Measurements from ENCODE around the gene S100G.
"Not testable (repeated sequence)": the region's sequence is repeated elsewhere in the genome, so short reads cannot be mapped to it uniquely, and the experiment has no call there.

The S100G gene

DNA sequence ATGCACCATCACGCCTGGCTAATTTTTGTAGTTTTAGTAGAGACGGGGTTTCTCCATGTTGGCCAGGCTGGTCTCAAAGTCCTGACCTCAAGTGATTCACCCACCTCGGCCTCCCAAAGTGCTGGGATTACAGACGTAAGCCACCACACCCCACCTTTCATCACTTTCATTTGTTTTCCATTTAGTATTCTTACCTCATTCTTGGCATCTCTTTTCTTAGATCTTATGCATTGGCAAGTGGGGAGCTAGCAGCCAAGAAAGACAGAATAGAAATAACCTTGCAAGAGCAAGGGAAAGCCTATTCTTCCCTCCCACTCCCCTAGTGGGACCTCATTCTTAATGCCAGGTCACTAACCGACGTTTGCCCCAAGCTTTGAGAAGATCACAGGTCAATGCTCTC is 21.4 kb upstream of the S100G start:
- not testable (repeated sequence) for H3K4me1 ChIP-seq (ENCODE audit: control insufficient read depth, insufficient read depth, low read length); H3K9me3 ChIP-seq (replicated peaks; ENCODE audit: low read length)

DNA sequence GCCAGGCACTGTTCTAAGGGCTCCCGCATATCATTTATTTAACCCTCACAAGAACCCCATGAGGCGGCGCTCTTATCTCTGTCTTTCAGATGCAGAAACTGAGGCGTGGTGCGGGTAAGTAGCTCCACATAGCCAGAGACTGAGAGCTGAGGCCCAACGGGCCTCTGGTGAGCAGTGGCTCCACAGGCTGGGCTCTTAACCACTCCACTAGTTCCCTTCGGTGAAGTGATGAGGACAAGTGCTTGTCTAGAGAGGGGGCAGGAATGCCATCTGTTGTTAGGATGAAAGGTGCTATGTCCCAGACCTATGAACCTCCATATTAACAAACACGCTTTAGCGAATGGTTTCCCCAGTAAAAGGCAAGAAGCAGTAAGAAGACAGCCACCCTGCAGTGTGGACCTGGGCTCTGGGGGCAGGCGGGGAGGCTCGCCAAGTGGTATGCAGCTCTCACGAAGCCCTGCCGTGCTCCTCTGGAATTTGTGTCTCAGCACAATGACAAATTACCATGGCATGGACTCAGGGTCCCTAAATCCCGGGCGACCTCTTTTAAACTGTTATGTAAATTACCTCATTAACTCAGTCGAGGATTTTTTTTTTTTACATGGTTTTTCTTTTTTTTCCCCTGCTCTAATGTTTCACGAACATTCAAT is 20.9 kb upstream of the S100G start:
- Histone ChIP-seq H3K4me1 (ENCODE audit: control insufficient read depth, insufficient read depth, low read length) (no peaks in the 10 kb centered on the region), H3K9ac (ENCODE audit: low read depth, low read length) (no peak overlapping the region), H3K9me3 (replicated peaks; ENCODE audit: low read length) (no peaks in the 10 kb centered on the region), H3K27me3 (ENCODE audit: control insufficient read depth, insufficient read depth, low read length) (no peaks in the 10 kb centered on the region), H3K4me3 (ENCODE audit: low read length) (no peak overlapping the region), H3K4me2 (ENCODE audit: low read length) (no peak overlapping the region), H3K36me3 (ENCODE audit: insufficient read depth, low read length) (no peaks in the 10 kb centered on the region)

More for the DNA sequence above, 21.4 kb upstream of the S100G start:
- H3K36me3 ChIP-seq (ENCODE audit: insufficient read depth, low read length); H3K27me3 ChIP-seq (ENCODE audit: control insufficient read depth, insufficient read depth, low read length); H3K4me3 ChIP-seq (ENCODE audit: low read length); H3K9ac ChIP-seq (ENCODE audit: low read depth, low read length); H3K4me2 ChIP-seq (ENCODE audit: low read length): not testable (repeated sequence)

DNA sequence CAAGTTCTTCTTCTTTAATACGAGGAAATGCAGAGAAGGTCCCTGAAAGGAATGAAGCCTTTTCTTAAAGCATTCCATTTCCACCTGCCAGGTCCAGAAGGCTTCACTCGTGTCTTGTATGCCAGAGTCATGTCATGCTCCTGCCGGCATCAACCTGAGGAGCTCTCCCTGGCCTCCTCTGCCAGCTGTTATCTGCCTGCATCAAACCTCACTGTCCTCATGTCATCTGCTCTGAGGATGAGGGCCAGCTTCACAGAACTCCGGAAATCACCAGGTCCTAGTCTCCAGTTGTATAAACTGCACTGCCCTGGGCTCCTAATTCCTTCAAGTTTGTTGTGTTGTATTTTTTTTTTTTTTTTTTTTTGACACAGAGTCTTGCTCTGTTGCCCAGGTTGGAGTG is 20.0 kb upstream of the S100G start:
- no peak overlapping the region for H3K9ac ChIP-seq (ENCODE audit: low read depth, low read length)
- no peaks in the 10 kb centered on the region for H3K4me1 ChIP-seq (ENCODE audit: control insufficient read depth, insufficient read depth, low read length)
- H3K9me3 ChIP-seq (replicated peaks; ENCODE audit: low read length) = no peaks in the 10 kb centered on the region
- no peak overlapping the region for H3K4me2 ChIP-seq (ENCODE audit: low read length)
- H3K4me3 ChIP-seq (ENCODE audit: low read length) = no peak overlapping the region
- no peaks in the 10 kb centered on the region for H3K27me3 ChIP-seq (ENCODE audit: control insufficient read depth, insufficient read depth, low read length)
- no peaks in the 10 kb centered on the region for H3K36me3 ChIP-seq (ENCODE audit: insufficient read depth, low read length)

DNA sequence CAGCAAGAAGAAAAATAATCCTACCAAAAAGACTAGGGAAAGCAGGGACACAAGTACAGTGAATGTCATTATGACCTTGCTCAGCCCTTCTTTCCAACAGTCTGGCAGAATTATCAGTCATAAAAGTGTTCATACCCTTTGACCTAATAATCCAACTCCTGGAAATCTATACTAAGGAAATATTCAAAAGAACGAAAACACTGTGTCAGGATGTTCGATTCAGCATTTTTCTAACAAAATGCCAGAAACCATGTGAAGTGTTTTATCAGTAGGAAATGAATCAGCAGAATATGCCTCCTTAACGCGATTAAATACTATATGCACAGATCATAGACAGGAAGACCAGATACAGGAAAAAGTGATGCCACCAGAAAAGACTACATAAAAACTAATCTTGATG is 16.2 kb upstream of the S100G start:
- no peak overlapping the region for H3K9ac ChIP-seq (ENCODE audit: low read depth, low read length)
- H3K4me2 ChIP-seq (ENCODE audit: low read length) = no peak overlapping the region
- H3K36me3 ChIP-seq (ENCODE audit: insufficient read depth, low read length) = no peaks in the 10 kb centered on the region
- no peaks in the 10 kb centered on the region for H3K9me3 ChIP-seq (replicated peaks; ENCODE audit: low read length)
- no peaks in the 10 kb centered on the region for H3K4me1 ChIP-seq (ENCODE audit: control insufficient read depth, insufficient read depth, low read length)
- no peak overlapping the region for H3K4me3 ChIP-seq (ENCODE audit: low read length)
- peaks cover 3% of the 10 kb centered on the region for H3K27me3 ChIP-seq (ENCODE audit: control insufficient read depth, insufficient read depth, low read length)

DNA sequence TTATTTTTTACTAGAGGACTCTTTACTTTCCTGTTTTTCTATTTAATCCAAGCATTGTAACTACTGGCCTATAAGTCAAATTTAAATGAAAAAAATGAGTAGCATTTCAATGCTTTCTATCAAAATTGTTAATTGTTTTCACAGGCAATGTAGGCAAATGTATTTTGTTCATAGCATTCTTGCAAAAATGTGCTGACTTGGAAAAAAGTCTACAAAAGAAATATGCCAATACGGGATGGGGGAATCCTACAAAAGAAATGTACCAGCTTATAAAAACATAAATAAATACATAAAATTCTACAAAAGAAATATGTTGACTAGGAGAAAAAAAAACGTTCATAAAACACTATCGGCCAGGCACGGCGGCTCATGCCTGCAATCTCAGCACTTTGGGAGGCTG is 14.9 kb upstream of the S100G start:
- peaks cover 6% of the 10 kb centered on the region for H3K27me3 ChIP-seq (ENCODE audit: control insufficient read depth, insufficient read depth, low read length)
- H3K4me3 ChIP-seq (ENCODE audit: low read length) = no peak overlapping the region
- H3K4me1 ChIP-seq (ENCODE audit: control insufficient read depth, insufficient read depth, low read length) = no peaks in the 10 kb centered on the region
- H3K4me2 ChIP-seq (ENCODE audit: low read length) = no peak overlapping the region
- no peak overlapping the region for H3K9ac ChIP-seq (ENCODE audit: low read depth, low read length)
- H3K36me3 ChIP-seq (ENCODE audit: insufficient read depth, low read length) = no peaks in the 10 kb centered on the region
- no peaks in the 10 kb centered on the region for H3K9me3 ChIP-seq (replicated peaks; ENCODE audit: low read length)

DNA sequence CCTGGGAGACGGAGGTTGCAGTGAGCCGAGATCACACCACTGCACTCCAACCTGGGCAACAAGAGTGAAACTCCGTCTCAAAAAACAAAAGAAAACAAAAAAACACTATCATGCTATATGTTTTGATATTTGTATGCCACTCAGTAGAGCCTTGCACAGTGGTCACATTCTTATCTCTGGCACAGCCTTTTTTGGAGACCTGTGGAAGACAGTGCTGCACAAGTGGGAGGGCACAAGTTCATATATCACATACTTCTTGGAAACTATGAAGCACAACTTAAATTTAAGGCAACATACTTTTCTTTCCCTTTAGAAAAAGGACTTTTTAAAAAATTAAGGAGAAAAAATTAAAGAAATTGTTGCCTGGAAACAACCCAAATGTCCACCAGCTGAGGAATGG is 14.4 kb upstream of the S100G start:
- H3K4me3 ChIP-seq (ENCODE audit: low read length) = no peak overlapping the region
- no peaks in the 10 kb centered on the region for H3K36me3 ChIP-seq (ENCODE audit: insufficient read depth, low read length)
- peaks cover 9% of the 10 kb centered on the region for H3K27me3 ChIP-seq (ENCODE audit: control insufficient read depth, insufficient read depth, low read length)
- no peak overlapping the region for H3K4me2 ChIP-seq (ENCODE audit: low read length)
- H3K4me1 ChIP-seq (ENCODE audit: control insufficient read depth, insufficient read depth, low read length) = no peaks in the 10 kb centered on the region
- H3K9me3 ChIP-seq (replicated peaks; ENCODE audit: low read length) = no peaks in the 10 kb centered on the region
- H3K9ac ChIP-seq (ENCODE audit: low read depth, low read length) = no peak overlapping the region

DNA sequence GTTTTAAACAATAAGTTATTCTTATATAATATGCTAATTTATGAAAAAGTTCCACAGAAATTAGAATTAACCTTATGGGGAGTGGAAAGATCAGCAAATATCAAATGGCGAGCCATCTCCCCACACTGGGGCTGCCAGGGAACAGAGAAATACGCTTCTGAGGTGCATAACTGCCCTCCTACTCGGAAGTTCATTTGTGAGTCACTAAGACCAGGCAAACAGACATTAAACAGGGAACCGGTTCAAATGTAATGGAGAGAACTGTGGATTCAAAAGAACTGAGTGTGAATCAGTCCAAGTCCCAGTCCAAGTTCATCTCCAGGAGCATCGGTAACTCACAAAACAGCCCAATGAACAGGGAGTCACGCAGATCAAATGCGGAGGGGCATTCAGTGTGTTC is 11.4 kb upstream of the S100G start:
- Histone ChIP-seq H3K9ac (ENCODE audit: low read depth, low read length) (no peak overlapping the region), H3K4me1 (ENCODE audit: control insufficient read depth, insufficient read depth, low read length) (peaks cover 10% of the 10 kb centered on the region), H3K27me3 (ENCODE audit: control insufficient read depth, insufficient read depth, low read length) (peaks cover 9% of the 10 kb centered on the region), H3K4me2 (ENCODE audit: low read length) (no peak overlapping the region), H3K36me3 (ENCODE audit: insufficient read depth, low read length) (no peaks in the 10 kb centered on the region), H3K4me3 (ENCODE audit: low read length) (no peak overlapping the region), H3K9me3 (replicated peaks; ENCODE audit: low read length) (no peaks in the 10 kb centered on the region)

DNA sequence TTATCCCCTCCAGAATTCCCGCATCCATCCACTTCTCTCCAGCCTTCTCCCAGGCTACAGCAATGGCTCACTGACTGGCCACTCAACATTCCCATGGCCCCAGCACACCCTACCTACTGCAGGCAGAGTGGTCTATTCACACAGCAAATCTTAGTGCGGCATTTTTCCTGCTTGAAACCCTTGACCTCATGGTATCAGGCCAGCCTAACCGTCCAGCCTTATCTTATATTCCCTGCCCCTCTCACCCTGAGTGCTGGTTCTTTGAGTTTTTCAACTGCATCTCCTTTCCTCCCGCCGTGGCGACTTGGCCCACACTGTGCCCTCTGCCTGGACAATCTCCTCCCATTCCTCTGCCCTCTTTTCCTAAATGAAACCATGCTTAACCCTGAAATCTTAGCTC is 10.0 kb upstream of the S100G start:
- H3K9ac ChIP-seq (ENCODE audit: low read depth, low read length) = no peak overlapping the region
- no peak overlapping the region for H3K4me3 ChIP-seq (ENCODE audit: low read length)
- H3K9me3 ChIP-seq (replicated peaks; ENCODE audit: low read length) = no peaks in the 10 kb centered on the region
- no peaks in the 10 kb centered on the region for H3K36me3 ChIP-seq (ENCODE audit: insufficient read depth, low read length)
- peaks cover 14% of the 10 kb centered on the region for H3K4me1 ChIP-seq (ENCODE audit: control insufficient read depth, insufficient read depth, low read length)
- peaks cover 9% of the 10 kb centered on the region for H3K27me3 ChIP-seq (ENCODE audit: control insufficient read depth, insufficient read depth, low read length)
- no peak overlapping the region for H3K4me2 ChIP-seq (ENCODE audit: low read length)

DNA sequence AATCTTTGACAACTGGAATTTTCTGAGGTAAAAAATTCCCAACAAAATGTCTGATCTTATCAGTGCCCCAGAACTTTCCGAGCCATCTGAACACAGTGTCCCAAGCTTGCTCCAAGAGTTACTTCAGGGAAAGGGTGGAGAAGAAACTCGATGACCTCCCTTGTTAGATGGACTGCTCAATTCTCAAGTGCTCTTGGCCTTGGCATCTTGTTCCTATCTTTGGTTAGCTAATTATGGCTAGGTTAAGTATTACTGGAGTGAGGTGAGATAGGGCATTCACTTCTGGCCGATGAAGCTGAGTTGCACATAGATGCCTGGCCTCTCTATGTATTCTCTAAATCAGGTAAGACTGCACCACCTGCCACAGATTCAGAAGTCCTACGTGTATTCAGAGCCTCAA is 9.1 kb upstream of the S100G start:
- Histone ChIP-seq H3K36me3 (ENCODE audit: insufficient read depth, low read length) (no peaks in the 10 kb centered on the region), H3K4me3 (ENCODE audit: low read length) (no peak overlapping the region), H3K4me1 (ENCODE audit: control insufficient read depth, insufficient read depth, low read length) (peaks cover 14% of the 10 kb centered on the region), H3K4me2 (ENCODE audit: low read length) (no peak overlapping the region), H3K27me3 (ENCODE audit: control insufficient read depth, insufficient read depth, low read length) (peaks cover 9% of the 10 kb centered on the region), H3K9me3 (replicated peaks; ENCODE audit: low read length) (no peaks in the 10 kb centered on the region), H3K9ac (ENCODE audit: low read depth, low read length) (no peak overlapping the region)

DNA sequence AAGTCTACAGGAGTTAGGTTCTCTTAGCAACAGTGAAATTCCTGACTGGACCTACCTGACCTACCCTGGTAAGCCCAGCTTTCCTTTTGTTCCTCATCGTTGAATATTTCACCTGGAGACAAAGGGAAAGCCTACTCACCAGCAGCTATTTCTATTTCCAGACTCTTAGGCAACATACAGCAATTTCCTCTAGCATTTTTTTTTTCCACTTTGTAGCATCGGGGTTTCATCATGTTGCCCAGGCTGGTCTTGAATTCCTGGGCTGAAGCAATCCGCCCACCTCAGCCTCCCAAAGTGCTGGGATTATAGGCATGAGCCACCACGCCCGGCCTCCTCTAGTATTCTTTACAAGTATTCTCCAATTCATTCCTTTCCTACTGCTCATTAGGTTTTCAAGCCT is 6.8 kb upstream of the S100G start:
- H3K4me2 ChIP-seq (ENCODE audit: low read length) = no peak overlapping the region
- H3K36me3 ChIP-seq (ENCODE audit: insufficient read depth, low read length) = no peaks in the 10 kb centered on the region
- peaks cover 14% of the 10 kb centered on the region for H3K4me1 ChIP-seq (ENCODE audit: control insufficient read depth, insufficient read depth, low read length)
- H3K27me3 ChIP-seq (ENCODE audit: control insufficient read depth, insufficient read depth, low read length) = peaks cover 9% of the 10 kb centered on the region
- H3K4me3 ChIP-seq (ENCODE audit: low read length) = no peak overlapping the region
- H3K9ac ChIP-seq (ENCODE audit: low read depth, low read length) = no peak overlapping the region
- no peaks in the 10 kb centered on the region for H3K9me3 ChIP-seq (replicated peaks; ENCODE audit: low read length)

DNA sequence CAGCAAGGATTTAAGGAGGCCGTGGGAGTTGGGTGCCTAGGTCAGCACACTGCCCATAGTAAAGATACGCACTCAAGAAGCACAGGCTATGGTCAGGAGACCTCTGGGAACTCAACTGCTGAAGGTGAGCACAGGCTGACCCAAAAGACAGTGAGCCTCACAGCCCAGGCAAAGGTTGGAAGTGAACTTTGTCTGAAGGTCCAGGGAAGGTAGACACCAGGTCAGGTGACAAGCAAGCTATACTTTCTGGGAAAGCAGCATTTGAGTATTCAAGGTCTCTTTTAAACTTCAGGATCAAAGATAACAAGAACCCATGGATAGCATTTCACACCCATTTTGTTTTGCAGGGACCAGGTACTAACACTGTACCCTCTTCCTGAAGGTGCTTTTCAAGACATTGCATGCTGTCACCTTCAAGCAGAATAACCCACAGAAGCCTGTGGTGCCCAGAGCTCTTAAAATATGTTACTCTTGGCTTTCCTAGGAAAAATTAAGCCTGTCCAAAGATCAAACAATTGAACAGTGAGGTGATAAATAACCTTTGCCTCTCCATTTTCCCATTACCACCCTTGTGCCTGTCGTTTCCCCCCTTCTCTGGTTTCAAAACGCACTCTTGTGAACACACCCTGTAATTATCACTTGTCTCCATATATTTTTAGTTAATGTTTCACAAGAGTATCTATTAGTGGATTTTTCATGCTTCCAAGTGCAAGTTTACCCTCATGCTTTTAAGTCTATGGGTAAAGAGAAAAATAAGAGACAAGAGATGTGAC is 3.4 kb upstream of the S100G start:
- Histone ChIP-seq H3K27me3 (ENCODE audit: control insufficient read depth, insufficient read depth, low read length) (no peaks in the 10 kb centered on the region), H3K9me3 (replicated peaks; ENCODE audit: low read length) (no peaks in the 10 kb centered on the region), H3K4me1 (ENCODE audit: control insufficient read depth, insufficient read depth, low read length) (peaks cover 14% of the 10 kb centered on the region)

More for the DNA sequence above, 3.4 kb upstream of the S100G start:
- Histone ChIP-seq H3K9ac (ENCODE audit: low read depth, low read length) (no peak overlapping the region), H3K36me3 (ENCODE audit: insufficient read depth, low read length) (no peaks in the 10 kb centered on the region), H3K4me3 (ENCODE audit: low read length) (no peak overlapping the region), H3K4me2 (ENCODE audit: low read length) (no peak overlapping the region)
